ENCODE data around the gene WDR90. TPM values are rescaled to one million over a fixed set of nuclear protein-coding genes. Genes with fewer than 3 reads are reported as not detected.
A peak's percentile ranks its signal among the peaks of the same experiment; 100 is the strongest.

The WDR90 gene
- total and polyA plus RNA-seq, 3 donors from 2014 or later: 102 to 195 (median 155) TPM

GRCh38 chr16:659618-660017 lies 10.5 kb downstream of the WDR90 start:
- no peak overlapping the region for H3K4me3 ChIP-seq
- intact Hi-C loops (cut with DNase I; ENCODE audit: low total_unique reads): loop anchor here (10.0 kb wide), 1 partner anchor 75 kb away; no protein-coding TSS in a partner anchor
- no peaks in the 10 kb centered on the region for H3K9me3 ChIP-seq
- no peaks in the 10 kb centered on the region for H3K36me3 ChIP-seq (ENCODE audit: low read depth, missing control alignments)
- no peak for DNase-seq
- no peak overlapping the region for H3K27ac ChIP-seq
- H3K27me3 ChIP-seq: no peaks in the 10 kb centered on the region
- WGBS, 2 donors: 80 to 85% methylated on average over 1 to 20 of the region's 20 CpGs
- peaks cover 12% of the 10 kb centered on the region for H3K4me1 ChIP-seq
- TF ChIP-seq POLR2A (IDR thresholded peaks at IDR 0.05): no peak
- TF ChIP-seq, protein P1, sequence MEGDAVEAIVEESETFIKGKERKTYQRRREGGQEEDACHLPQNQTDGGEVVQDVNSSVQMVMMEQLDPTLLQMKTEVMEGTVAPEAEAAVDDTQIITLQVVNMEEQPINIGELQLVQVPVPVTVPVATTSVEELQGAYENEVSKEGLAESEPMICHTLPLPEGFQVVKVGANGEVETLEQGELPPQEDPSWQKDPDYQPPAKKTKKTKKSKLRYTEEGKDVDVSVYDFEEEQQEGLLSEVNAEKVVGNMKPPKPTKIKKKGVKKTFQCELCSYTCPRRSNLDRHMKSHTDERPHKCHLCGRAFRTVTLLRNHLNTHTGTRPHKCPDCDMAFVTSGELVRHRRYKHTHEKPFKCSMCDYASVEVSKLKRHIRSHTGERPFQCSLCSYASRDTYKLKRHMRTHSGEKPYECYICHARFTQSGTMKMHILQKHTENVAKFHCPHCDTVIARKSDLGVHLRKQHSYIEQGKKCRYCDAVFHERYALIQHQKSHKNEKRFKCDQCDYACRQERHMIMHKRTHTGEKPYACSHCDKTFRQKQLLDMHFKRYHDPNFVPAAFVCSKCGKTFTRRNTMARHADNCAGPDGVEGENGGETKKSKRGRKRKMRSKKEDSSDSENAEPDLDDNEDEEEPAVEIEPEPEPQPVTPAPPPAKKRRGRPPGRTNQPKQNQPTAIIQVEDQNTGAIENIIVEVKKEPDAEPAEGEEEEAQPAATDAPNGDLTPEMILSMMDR (IDR thresholded peaks at IDR 0.05): no peak

DNA sequence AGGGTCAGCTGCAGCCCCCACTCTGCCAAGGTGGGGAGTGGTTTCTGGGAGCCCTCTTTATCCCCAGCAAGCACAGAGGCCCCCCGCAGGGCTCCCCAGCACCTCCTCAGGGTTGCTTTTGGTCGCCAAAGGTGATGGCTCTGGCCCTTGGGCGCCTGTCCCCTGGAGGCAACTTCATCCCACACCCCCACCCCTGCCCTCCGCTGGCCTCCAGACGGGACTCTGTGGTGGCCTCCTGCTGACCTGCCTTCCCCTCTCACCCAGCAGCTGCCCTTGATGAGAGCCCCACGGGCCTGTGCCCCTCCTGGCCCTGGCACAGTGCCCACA lies 10.9 kb downstream of the WDR90 start:
- 40 to 61% methylated on average over 3 to 6 of the region's 6 CpGs for WGBS, 2 donors
- no peak for DNase-seq
- H3K9me3 ChIP-seq: no peaks in the 10 kb centered on the region
- H3K4me1 ChIP-seq: peaks cover 12% of the 10 kb centered on the region
- TF ChIP-seq, protein P1 (IDR thresholded peaks at IDR 0.05): no peak
- no peak for TF ChIP-seq POLR2A (IDR thresholded peaks at IDR 0.05)
- H3K27me3 ChIP-seq: no peaks in the 10 kb centered on the region
- intact Hi-C loops (cut with DNase I; ENCODE audit: low total_unique reads): loop anchor here (10.0 kb wide), 1 partner anchor 75 kb away; no protein-coding TSS in a partner anchor
- peak overlapping the region; percentile 15 to 36 for H3K27ac ChIP-seq
- H3K4me3 ChIP-seq: no peak overlapping the region
- no peaks in the 10 kb centered on the region for H3K36me3 ChIP-seq (ENCODE audit: low read depth, missing control alignments)

DNA sequence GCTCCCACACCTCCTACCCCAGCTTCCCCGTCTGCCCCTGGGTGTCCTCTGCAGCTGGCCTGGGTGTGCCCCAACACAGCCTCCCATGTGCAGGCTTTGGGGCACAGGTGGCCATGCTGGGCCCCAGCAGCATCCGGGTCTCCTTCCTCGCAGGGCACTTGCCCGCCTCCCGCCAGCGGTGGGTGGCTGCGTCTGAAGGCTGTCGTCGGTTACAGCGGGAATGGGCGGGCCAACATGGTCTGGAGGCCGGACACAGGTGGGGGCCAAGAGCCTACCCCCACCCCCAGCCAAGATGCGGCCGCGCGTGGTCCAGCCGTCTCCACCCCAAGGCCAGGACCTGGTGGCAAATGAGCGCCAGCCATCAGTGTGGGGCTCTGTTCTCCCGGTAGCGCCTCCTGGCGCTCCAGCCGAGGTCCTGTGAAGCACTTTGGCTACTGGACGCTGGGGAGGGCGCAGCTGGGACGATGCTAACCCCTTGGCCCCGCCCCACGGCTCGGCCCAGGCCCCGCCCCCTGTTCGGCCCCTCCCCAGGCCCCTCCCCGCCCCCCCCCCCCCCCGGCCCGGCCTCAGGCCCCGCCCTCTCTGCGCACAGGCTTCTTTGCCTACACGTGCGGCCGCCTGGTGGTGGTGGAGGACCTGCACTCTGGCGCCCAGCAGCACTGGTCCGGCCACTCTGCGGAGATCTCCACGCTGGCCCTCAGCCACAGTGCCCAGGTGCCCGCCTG lies 11.5 kb downstream of the WDR90 start:
- Histone ChIP-seq H3K9me3 (no peaks in the 10 kb centered on the region), H3K27ac (peak overlapping the region; percentile 15 to 36), H3K4me3 (no peak overlapping the region), H3K4me1 (peaks cover 12% of the 10 kb centered on the region), H3K36me3 (ENCODE audit: low read depth, missing control alignments) (no peaks in the 10 kb centered on the region), H3K27me3 (no peaks in the 10 kb centered on the region)
- TF ChIP-seq POLR2A (IDR thresholded peaks at IDR 0.05): no peak
- TF ChIP-seq, protein P1 (IDR thresholded peaks at IDR 0.05): peak; percentile 44 to 57 (median 46)
- DNase-seq: peak; percentile 94
- 24 to 37% methylated on average over 3 to 41 of the region's 43 CpGs for WGBS, 2 donors
- intact Hi-C loops (cut with DNase I; ENCODE audit: low total_unique reads): loop anchor here (10.0 kb wide), 1 partner anchor 76 kb away; no protein-coding TSS in a partner anchor

GRCh38 chr16:661184-661821 lies 12.1 kb downstream of the WDR90 start:
- Histone ChIP-seq H3K36me3 (ENCODE audit: low read depth, missing control alignments) (no peaks in the 10 kb centered on the region), H3K27me3 (no peaks in the 10 kb centered on the region), H3K27ac (peak overlapping the region in 1 of 2 donors; percentile 55), H3K4me3 (no peak overlapping the region), H3K9me3 (no peaks in the 10 kb centered on the region), H3K4me1 (peaks cover 12% of the 10 kb centered on the region)
- DNase-seq: no peak
- intact Hi-C loops (cut with DNase I; ENCODE audit: low total_unique reads): loop anchor here (10.0 kb wide), 1 partner anchor 77 kb away; no protein-coding TSS in a partner anchor
- 49 to 72% methylated on average over 12 to 35 of the region's 35 CpGs for WGBS, 2 donors
- TF ChIP-seq POLR2A (IDR thresholded peaks at IDR 0.05): no peak
- TF ChIP-seq, protein P1 (IDR thresholded peaks at IDR 0.05): no peak
